ENCODE results near the gene DZIP3.

GRCh38 chr3:108555966-108556581, 33.4 kb upstream of the DZIP3 start:
- no peak for TF ChIP-seq MAX (IDR thresholded peaks at IDR 0.05)
- TF ChIP-seq ZFP36 (IDR thresholded peaks at IDR 0.05; ENCODE audit: borderline replicate concordance, low read depth, low read length, partially characterized antibody), result no peak
- TF ChIP-seq SMAD3 (CRISPR knock-in tag; IDR thresholded peaks at IDR 0.05), result no peak
- no peak for TF ChIP-seq CTCF (CRISPR knock-in tag; IDR thresholded peaks at IDR 0.05)
- TF ChIP-seq RORA (CRISPR knock-in tag; IDR thresholded peaks at IDR 0.05), result no peak
- no peak for TF ChIP-seq POLR2AphosphoS5 (IDR thresholded peaks at IDR 0.05; ENCODE audit: low read depth, low read length)
- no peak for TF ChIP-seq ZNF703 (CRISPR knock-in tag; IDR thresholded peaks at IDR 0.05; ENCODE audit: borderline replicate concordance)
- no peak for TF ChIP-seq BCLAF1 (IDR thresholded peaks at IDR 0.05)
